CD14-positive monocyte (primary cell): Measurements from ENCODE around the gene NFU1. TPM values are rescaled to one million over a fixed set of nuclear protein-coding genes. Genes with fewer than 3 reads are reported as not detected.

ENCODE experiments used
- DNase-seq, 3 donors: peaks; one replicate each; pipeline ENCODE4 v3.0.0-alpha.2; 2011 to 2022
- H2AFZ ChIP-seq: 2 replicates; pipeline ENCODE4 v1.6.0; 2012; ENCODE audit warnings: mild to moderate bottlenecking, low read depth, low read length, inconsistent platforms; ENCODE audit not compliant: insufficient read depth, poor library complexity, severe bottlenecking
- H3K27ac ChIP-seq, 2 donors: 1 replicate in 1 of 2; 2 replicates in 1 of 2; pipeline ENCODE4 v1.5.1; 2012 to 2013; ENCODE audit warnings: low read length in 2 of 2, control low read depth in 1 of 2, inconsistent platforms in 1 of 2, low read depth in 1 of 2, mild to moderate bottlenecking in 1 of 2
- H3K27me3 ChIP-seq, 2 donors: one replicate each; pipeline versions ENCODE4 v1.6.0 to v1.6.1; 2011 to 2013; ENCODE audit warnings: low read length in 2 of 2; ENCODE audit not compliant: control insufficient read depth in 2 of 2, insufficient read depth in 2 of 2
- H3K36me3 ChIP-seq, 2 donors: replicated peaks in 1 of 2; 1 replicate in 1 of 2; 2 replicates in 1 of 2; pipeline versions ENCODE4 v1.5.1 to v1.6.1; 2012 to 2013; ENCODE audit warnings: low read length in 2 of 2, control low read depth in 1 of 2, inconsistent platforms in 1 of 2, mild to moderate bottlenecking in 1 of 2; ENCODE audit not compliant: insufficient read depth in 2 of 2, control insufficient read depth in 1 of 2
- H3K4me1 ChIP-seq, 2 donors: 1 replicate in 1 of 2; 2 replicates in 1 of 2; pipeline versions ENCODE4 v1.5.1 to v1.6.1; 2012 to 2013; ENCODE audit warnings: low read length in 2 of 2, control low read depth in 1 of 2, inconsistent platforms in 1 of 2, mild to moderate bottlenecking in 1 of 2, moderate library complexity in 1 of 2; ENCODE audit not compliant: insufficient read depth in 2 of 2, control insufficient read depth in 1 of 2
- H3K4me2 ChIP-seq: replicated peaks from 2 replicates; pipeline ENCODE3; 2012; ENCODE audit warnings: low read length, moderate library complexity, mild to moderate bottlenecking; ENCODE audit not compliant: poor library complexity, severe bottlenecking; ENCODE audit errors: extremely low read depth
- H3K4me3 ChIP-seq, 3 experiments: fragments of 200-600 bp in 1 of 3; sonication (generic) in 1 of 3; replicated peaks in 1 of 3; 1 replicate in 2 of 3; 2 replicates in 1 of 3; pipeline ENCODE4 v1.5.1; 2011 to 2013; ENCODE audit warnings: low read length in 3 of 3, mild to moderate bottlenecking in 3 of 3, control low read depth in 2 of 3, low read depth in 2 of 3, inconsistent platforms in 1 of 3, moderate library complexity in 1 of 3
- H3K79me2 ChIP-seq: 2 replicates; pipeline ENCODE4 v1.6.0; 2012; ENCODE audit warnings: mild to moderate bottlenecking, control low read depth, inconsistent platforms, low read length, moderate library complexity; ENCODE audit not compliant: insufficient read depth
- H3K9ac ChIP-seq: 2 replicates; pipeline ENCODE4 v1.6.0; 2017; ENCODE audit warnings: low read length, mild to moderate bottlenecking; ENCODE audit not compliant: insufficient read depth, poor library complexity, severe bottlenecking
- H3K9me3 ChIP-seq, 2 donors: replicated peaks in 1 of 2; 1 replicate in 1 of 2; 2 replicates in 1 of 2; pipeline versions ENCODE4 v1.5.1 to v1.6.1; 2012 to 2013; ENCODE audit warnings: low read length in 2 of 2, control low read depth in 1 of 2; ENCODE audit not compliant: control insufficient read depth in 1 of 2, insufficient read depth in 1 of 2
- H4K20me1 ChIP-seq: 2 replicates; pipeline ENCODE4 v1.6.0; 2012; ENCODE audit warnings: mild to moderate bottlenecking, low read length, control low read depth, moderate library complexity; ENCODE audit not compliant: insufficient read depth
- H3K27ac Mint-ChIP-seq, 7 donors: one replicate each; pipeline ENCODE4 v1.8.0; 2020; ENCODE audit warnings: mild to moderate bottlenecking in 7 of 7, mixed read lengths in 7 of 7, moderate library complexity in 6 of 7, inconsistent platforms in 2 of 7
- H3K27me3 Mint-ChIP-seq, 3 donors: one replicate each; pipeline ENCODE4 v1.8.0; 2021 to 2022; ENCODE audit warnings: low read depth in 3 of 3, mild to moderate bottlenecking in 3 of 3, mixed read lengths in 3 of 3, moderate library complexity in 3 of 3, inconsistent platforms in 1 of 3
- H3K36me3 Mint-ChIP-seq, 2 donors: one replicate each; pipeline ENCODE4 v1.8.0; 2020; ENCODE audit warnings: mixed read lengths in 2 of 2, inconsistent platforms in 1 of 2, mild to moderate bottlenecking in 1 of 2
- H3K4me1 Mint-ChIP-seq: one replicate; pipeline ENCODE4 v1.8.0; 2020; ENCODE audit warnings: mild to moderate bottlenecking, mixed read lengths
- H3K4me3 Mint-ChIP-seq, 2 donors: one replicate each; pipeline ENCODE4 v1.8.0; 2020; ENCODE audit warnings: mild to moderate bottlenecking in 2 of 2, mixed read lengths in 2 of 2, moderate library complexity in 1 of 2
- H3K9me3 Mint-ChIP-seq, 7 donors: one replicate each; pipeline ENCODE4 v1.8.0; 2020 to 2022; ENCODE audit warnings: mixed read lengths in 7 of 7, mild to moderate bottlenecking in 6 of 7, moderate library complexity in 6 of 7, inconsistent platforms in 2 of 7
- WGBS: methylation state at CpG from one replicate; pipeline ENCODE4 v1.1.5; 2013; ENCODE audit warnings: missing lambda C conversion rate; ENCODE audit not compliant: insufficient coverage; 5-methylcytosine and 5-hydroxymethylcytosine counted together
- intact Hi-C, 2 donors: fragments of 100-400 bp; cut with micrococcal nuclease; formaldehyde crosslinking; loops; one replicate each; pipeline versions ENCODE4 v1.15.0 to v1.15.1; 2023
- polyA plus RNA-seq, 3 donors: library from polyadenylated mRNA; depleted of rRNA in 1 of 3; unstranded in 2 of 3; stranded (reverse) in 1 of 3; fragments of 300-500 nt in 2 of 3; fragments of >200 nt in 1 of 3; fragmentation: Illumina TruSeq in 2 of 3; gene quantifications; 1 replicate in 2 of 3; 2 replicates in 1 of 3; pipeline ENCODE4 v1.2.3, GENCODE V29; 2012 to 2021
- TF ChIP-seq, protein P1 (sequence below): fragments of 200-600 bp; IDR thresholded peaks from one replicate; pipeline ENCODE4 v1.8.0; 2022; ENCODE audit warnings: antibody characterized with exemption, mild to moderate bottlenecking

Gene NFU1
- polyA plus RNA-seq, 3 donors: 10.5 to 56.1 (median 43.0) TPM

DNA sequence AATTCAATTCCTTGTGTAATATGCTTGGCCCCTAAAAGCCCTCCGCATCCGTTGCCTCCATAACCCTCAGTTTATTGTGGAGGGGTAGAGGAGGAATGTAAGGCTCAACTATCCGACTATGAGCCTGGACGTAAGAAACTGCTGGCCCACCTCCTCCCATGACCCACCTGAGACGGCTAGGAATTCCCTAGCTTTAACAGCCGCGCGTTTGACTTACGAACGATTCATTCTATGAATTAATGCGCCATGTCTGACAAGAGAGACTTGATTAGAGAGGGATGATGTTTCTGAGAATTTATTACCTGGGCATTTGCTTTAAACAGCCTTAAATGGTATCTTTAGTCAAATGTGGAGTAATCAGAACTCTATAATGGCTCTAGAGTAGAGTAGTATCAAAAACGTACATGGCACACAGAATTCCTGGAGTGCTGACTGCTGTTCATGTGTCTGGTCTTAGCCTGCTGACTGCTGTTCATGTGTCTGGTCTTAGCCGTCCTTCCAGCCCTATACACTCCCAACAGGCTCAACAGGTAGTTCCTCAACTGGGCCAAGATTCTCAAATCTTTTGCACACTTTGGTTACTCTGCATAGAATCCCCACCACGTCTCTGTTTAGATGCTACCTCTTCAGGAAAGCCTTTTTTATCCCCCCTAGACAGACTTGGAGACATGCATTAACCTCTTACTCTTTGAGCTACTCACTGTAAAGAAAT, 49.3 kb downstream of the NFU1 start:
- 100% methylated on average over 1 of the region's 14 CpGs for WGBS
- no peak for DNase-seq
- Histone ChIP-seq H3K36me3 (no peaks in the 10 kb centered on the region), H3K27me3 (no peaks in the 10 kb centered on the region), H3K27ac (peak overlapping the region in 1 of 2 donors; percentile 86), H4K20me1 (peaks cover under 1% of the 10 kb centered on the region), H2AFZ (peak overlapping the region; percentile 93), H3K4me3 (peak overlapping the region; percentile 71 to 86 (median 77)), H3K4me2 (peak overlapping the region; percentile 76), H3K4me1 (peaks cover 31 to 36% of the 10 kb centered on the region in 2 donors), H3K9ac (peak overlapping the region; percentile 91), H3K79me2 (peaks cover 41% of the 10 kb centered on the region), H3K9me3 (no peaks in the 10 kb centered on the region)
- peak overlapping the region; percentile 4 to 96 (median 93) for H3K27ac Mint-ChIP-seq
- H3K4me1 Mint-ChIP-seq: peaks cover 48% of the 10 kb centered on the region
- H3K36me3 Mint-ChIP-seq: no peaks in the 10 kb centered on the region
- H3K9me3 Mint-ChIP-seq: no peaks in the 10 kb centered on the region
- intact Hi-C loops: loop anchor here (5.0 to 10.0 kb wide), 3 partner anchors 49 to 914 kb away; partner anchors contain the start of genes NFU1 (in 2 of the 2) and FAM136A (in 1 of the 2)
- H3K27me3 Mint-ChIP-seq: peaks cover 0 to 2% (median 0%) of the 10 kb centered on the region in 3 donors
- H3K4me3 Mint-ChIP-seq: peak overlapping the region; percentile 87 to 95
- TF ChIP-seq, protein P1, sequence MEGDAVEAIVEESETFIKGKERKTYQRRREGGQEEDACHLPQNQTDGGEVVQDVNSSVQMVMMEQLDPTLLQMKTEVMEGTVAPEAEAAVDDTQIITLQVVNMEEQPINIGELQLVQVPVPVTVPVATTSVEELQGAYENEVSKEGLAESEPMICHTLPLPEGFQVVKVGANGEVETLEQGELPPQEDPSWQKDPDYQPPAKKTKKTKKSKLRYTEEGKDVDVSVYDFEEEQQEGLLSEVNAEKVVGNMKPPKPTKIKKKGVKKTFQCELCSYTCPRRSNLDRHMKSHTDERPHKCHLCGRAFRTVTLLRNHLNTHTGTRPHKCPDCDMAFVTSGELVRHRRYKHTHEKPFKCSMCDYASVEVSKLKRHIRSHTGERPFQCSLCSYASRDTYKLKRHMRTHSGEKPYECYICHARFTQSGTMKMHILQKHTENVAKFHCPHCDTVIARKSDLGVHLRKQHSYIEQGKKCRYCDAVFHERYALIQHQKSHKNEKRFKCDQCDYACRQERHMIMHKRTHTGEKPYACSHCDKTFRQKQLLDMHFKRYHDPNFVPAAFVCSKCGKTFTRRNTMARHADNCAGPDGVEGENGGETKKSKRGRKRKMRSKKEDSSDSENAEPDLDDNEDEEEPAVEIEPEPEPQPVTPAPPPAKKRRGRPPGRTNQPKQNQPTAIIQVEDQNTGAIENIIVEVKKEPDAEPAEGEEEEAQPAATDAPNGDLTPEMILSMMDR: no peak

DNA sequence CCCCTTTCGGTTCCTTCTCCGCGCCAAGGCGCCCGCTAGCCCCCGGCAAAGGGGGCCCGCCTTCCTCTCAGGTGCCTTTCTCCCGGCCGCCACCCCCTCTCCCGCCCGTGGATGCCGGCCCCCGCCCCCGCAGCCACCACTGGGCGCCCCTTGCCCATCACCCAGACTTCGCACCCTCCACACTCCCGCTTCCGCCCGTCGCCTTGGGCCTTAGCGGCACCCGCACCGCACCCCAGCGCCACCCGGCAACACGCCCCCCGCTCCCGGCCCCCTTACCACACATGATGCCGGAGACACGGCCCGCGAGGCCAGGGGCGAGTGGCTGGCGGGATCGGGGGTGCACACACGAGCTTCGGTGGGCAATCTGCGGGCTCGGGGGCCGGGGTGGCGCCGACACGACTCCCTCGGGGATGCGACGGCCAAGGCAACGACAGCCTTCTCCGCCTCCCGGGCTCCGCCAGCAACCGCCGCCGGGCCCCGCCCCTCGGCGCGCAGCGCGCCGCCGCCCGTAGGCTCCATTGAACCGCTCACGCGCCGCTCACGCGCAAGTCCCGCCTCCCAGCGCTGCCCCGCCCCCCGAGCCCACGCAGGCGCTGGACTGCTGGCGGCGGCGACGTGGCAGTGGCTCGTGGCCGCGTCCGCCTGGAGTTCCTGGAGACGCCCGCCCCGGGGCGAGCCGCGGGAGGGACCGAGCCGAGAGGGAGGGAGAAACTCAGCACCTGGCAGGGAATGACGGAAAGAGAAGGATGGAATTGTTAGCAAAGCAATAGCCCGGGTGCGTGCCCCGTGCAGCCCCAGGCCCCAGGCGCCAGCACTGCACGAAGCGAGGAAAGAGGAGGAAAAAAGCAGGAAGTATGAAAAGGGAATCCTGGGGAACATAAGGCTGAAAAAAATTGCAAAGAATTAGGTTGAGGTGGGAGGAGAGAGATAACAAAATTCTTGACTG, 50.2 kb downstream of the NFU1 start, which contains the start of gene GFPT1:
Gene GFPT1 (minus strand): TSS at position 439 of the 946 bp plus-strand sequence. CDS start 156 bp downstream, at position 283.
- H3K4me1 Mint-ChIP-seq: peaks cover 56% of the 10 kb centered on the region
- TF ChIP-seq, protein P1: no peak
- Histone ChIP-seq H3K79me2 (peaks cover 50% of the 10 kb centered on the region), H4K20me1 (peaks cover 7% of the 10 kb centered on the region), H3K9ac (peak within 1 kb of the TSS; percentile 91), H3K4me1 (peaks cover 31 to 36% of the 10 kb centered on the region in 2 donors), H3K4me2 (peak within 1 kb of the TSS; percentile 76), H3K36me3 (no peaks in the 10 kb centered on the region), H3K4me3 (peak within 1 kb of the TSS; percentile 73 to 90 (median 86)), H2AFZ (peak within 1 kb of the TSS; percentile 93), H3K9me3 (no peaks in the 10 kb centered on the region), H3K27me3 (no peaks in the 10 kb centered on the region), H3K27ac (peak within 1 kb of the TSS; percentile 67 to 86)
- peaks cover 0 to 2% (median 0%) of the 10 kb centered on the region in 3 donors for H3K27me3 Mint-ChIP-seq
- DNase-seq: peak; percentile 88 to 89 (median 89)
- H3K4me3 Mint-ChIP-seq: peak within 1 kb of the TSS; percentile 87 to 95
- H3K27ac Mint-ChIP-seq: peak within 1 kb of the TSS; percentile 88 to 96 (median 93)
- intact Hi-C loops: loop anchor here (5.0 to 10.0 kb wide), 3 partner anchors 50 to 915 kb away; partner anchors contain the start of genes NFU1 (in 2 of the 2) and FAM136A (in 1 of the 2)
- peaks cover 5 to 8% of the 10 kb centered on the region in 2 donors for H3K36me3 Mint-ChIP-seq
- under 1% methylated on average over 96 of the region's 97 CpGs for WGBS
- H3K9me3 Mint-ChIP-seq: no peaks in the 10 kb centered on the region
